Suprapubic skin (tissue), 3 donors: ENCODE measurements around the gene RILPL1.

Experiments
- POLR2A ChIP-seq, 2 donors: fragments of 450-650 bp; IDR thresholded peaks; one replicate each; pipeline ENCODE4 v1.6.1; 2017; ENCODE audit warnings: antibody characterized with exemption in 2 of 2, mild to moderate bottlenecking in 2 of 2, moderate library complexity in 2 of 2
- TF ChIP-seq, protein P1 (sequence below), 2 donors: fragments of 200-600 bp in 1 of 2; fragments of 450-650 bp in 1 of 2; sonication (generic) in 1 of 2; IDR thresholded peaks; one replicate each; pipeline ENCODE4 v1.5.1; 2016 to 2019; ENCODE audit warnings: antibody characterized with exemption in 2 of 2, mild to moderate bottlenecking in 1 of 2, moderate library complexity in 1 of 2

GRCh38 chr12:123488539-123489230 lies 44.8 kb downstream of the RILPL1 start:
- TF ChIP-seq, protein P1, sequence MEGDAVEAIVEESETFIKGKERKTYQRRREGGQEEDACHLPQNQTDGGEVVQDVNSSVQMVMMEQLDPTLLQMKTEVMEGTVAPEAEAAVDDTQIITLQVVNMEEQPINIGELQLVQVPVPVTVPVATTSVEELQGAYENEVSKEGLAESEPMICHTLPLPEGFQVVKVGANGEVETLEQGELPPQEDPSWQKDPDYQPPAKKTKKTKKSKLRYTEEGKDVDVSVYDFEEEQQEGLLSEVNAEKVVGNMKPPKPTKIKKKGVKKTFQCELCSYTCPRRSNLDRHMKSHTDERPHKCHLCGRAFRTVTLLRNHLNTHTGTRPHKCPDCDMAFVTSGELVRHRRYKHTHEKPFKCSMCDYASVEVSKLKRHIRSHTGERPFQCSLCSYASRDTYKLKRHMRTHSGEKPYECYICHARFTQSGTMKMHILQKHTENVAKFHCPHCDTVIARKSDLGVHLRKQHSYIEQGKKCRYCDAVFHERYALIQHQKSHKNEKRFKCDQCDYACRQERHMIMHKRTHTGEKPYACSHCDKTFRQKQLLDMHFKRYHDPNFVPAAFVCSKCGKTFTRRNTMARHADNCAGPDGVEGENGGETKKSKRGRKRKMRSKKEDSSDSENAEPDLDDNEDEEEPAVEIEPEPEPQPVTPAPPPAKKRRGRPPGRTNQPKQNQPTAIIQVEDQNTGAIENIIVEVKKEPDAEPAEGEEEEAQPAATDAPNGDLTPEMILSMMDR (IDR thresholded peaks at IDR 0.05): no peak
- TF ChIP-seq POLR2A (IDR thresholded peaks at IDR 0.05): no peak
